ENCODE data around the gene TSR2. TPM values are rescaled to one million over a fixed set of nuclear protein-coding genes. Genes with fewer than 3 reads are reported as not detected.

TSR2 gene
- total and polyA plus RNA-seq, 2 donors from 2014 or later = 48.0 to 70.2 TPM

GRCh38 chrX:54423161-54423888 lies 16.9 kb upstream of the TSR2 start:
- H3K27me3 ChIP-seq (ENCODE audit: control insufficient read depth, insufficient read depth, low read length) = no peaks in the 10 kb centered on the region
- no peaks in the 10 kb centered on the region for H3K36me3 ChIP-seq (ENCODE audit: control insufficient read depth in 2 of 3, insufficient read depth in 3 of 3, low read length in 3 of 3)
- no peaks in the 10 kb centered on the region for H3K4me1 ChIP-seq (ENCODE audit: control insufficient read depth in 2 of 3, insufficient read depth in 2 of 3, low read depth in 1 of 3, low read length in 3 of 3)
- FAIRE-seq = no peak
- H3K27ac ChIP-seq (ENCODE audit: low read depth in 2 of 2, low read length in 2 of 2) = no peak overlapping the region
- TF ChIP-seq CTCF (IDR thresholded peaks at IDR 0.05; ENCODE audit: borderline replicate concordance, extremely low read depth, insufficient read depth) = no peak
- DNase-seq = no peak
- intact Hi-C loops (cut with DNase I) = no loop called here
- H3K9ac ChIP-seq (ENCODE audit: low read length in 3 of 3) = no peak overlapping the region
- no peaks in the 10 kb centered on the region for H3K9me3 ChIP-seq (ENCODE audit: control insufficient read depth in 2 of 3, insufficient read depth in 1 of 3, low read length in 3 of 3)
- H3K4me3 ChIP-seq (ENCODE audit: low read length in 3 of 3) = no peak overlapping the region

- Histone ChIP-seq H3K4me3 (ENCODE audit: low read length in 3 of 3) (no peak overlapping the region), H3K27me3 (ENCODE audit: control insufficient read depth, insufficient read depth, low read length) (no peaks in the 10 kb centered on the region), H3K27ac (ENCODE audit: low read depth in 2 of 2, low read length in 2 of 2) (no peak overlapping the region), H3K36me3 (ENCODE audit: control insufficient read depth in 2 of 3, insufficient read depth in 3 of 3, low read length in 3 of 3) (no peaks in the 10 kb centered on the region), H3K4me1 (ENCODE audit: control insufficient read depth in 2 of 3, insufficient read depth in 2 of 3, low read depth in 1 of 3, low read length in 3 of 3) (no peaks in the 10 kb centered on the region), H3K9me3 (ENCODE audit: control insufficient read depth in 2 of 3, insufficient read depth in 1 of 3, low read length in 3 of 3) (no peaks in the 10 kb centered on the region), H3K9ac (ENCODE audit: low read length in 3 of 3) (no peak overlapping the region)
- TF ChIP-seq CTCF (IDR thresholded peaks at IDR 0.05; ENCODE audit: borderline replicate concordance, extremely low read depth, insufficient read depth) = no peak
- FAIRE-seq (peak; percentile 46), DNase-seq (no peak)
- intact Hi-C loops (cut with DNase I) = no loop called here
These were observed 12.3 kb upstream of the TSR2 start for GRCh38 chrX:54427837-54428424.

- Histone ChIP-seq H3K4me3 (ENCODE audit: low read length in 3 of 3) (no peak overlapping the region), H3K27ac (ENCODE audit: low read depth in 2 of 2, low read length in 2 of 2) (no peak overlapping the region), H3K4me1 (ENCODE audit: control insufficient read depth in 2 of 3, insufficient read depth in 2 of 3, low read depth in 1 of 3, low read length in 3 of 3) (no peaks in the 10 kb centered on the region), H3K27me3 (ENCODE audit: control insufficient read depth, insufficient read depth, low read length) (no peaks in the 10 kb centered on the region), H3K9ac (ENCODE audit: low read length in 3 of 3) (no peak overlapping the region), H3K36me3 (ENCODE audit: control insufficient read depth in 2 of 3, insufficient read depth in 3 of 3, low read length in 3 of 3) (no peaks in the 10 kb centered on the region), H3K9me3 (ENCODE audit: control insufficient read depth in 2 of 3, insufficient read depth in 1 of 3, low read length in 3 of 3) (no peaks in the 10 kb centered on the region)
- FAIRE-seq = no peak
- intact Hi-C loops (cut with DNase I) = no loop called here
- no peak for DNase-seq
- no peak for TF ChIP-seq CTCF (IDR thresholded peaks at IDR 0.05; ENCODE audit: borderline replicate concordance, extremely low read depth, insufficient read depth)
These were observed 9.7 kb upstream of the TSR2 start for GRCh38 chrX:54430519-54430918.
